ENCODE data around the gene RALGPS1.

Gene RALGPS1

DNA sequence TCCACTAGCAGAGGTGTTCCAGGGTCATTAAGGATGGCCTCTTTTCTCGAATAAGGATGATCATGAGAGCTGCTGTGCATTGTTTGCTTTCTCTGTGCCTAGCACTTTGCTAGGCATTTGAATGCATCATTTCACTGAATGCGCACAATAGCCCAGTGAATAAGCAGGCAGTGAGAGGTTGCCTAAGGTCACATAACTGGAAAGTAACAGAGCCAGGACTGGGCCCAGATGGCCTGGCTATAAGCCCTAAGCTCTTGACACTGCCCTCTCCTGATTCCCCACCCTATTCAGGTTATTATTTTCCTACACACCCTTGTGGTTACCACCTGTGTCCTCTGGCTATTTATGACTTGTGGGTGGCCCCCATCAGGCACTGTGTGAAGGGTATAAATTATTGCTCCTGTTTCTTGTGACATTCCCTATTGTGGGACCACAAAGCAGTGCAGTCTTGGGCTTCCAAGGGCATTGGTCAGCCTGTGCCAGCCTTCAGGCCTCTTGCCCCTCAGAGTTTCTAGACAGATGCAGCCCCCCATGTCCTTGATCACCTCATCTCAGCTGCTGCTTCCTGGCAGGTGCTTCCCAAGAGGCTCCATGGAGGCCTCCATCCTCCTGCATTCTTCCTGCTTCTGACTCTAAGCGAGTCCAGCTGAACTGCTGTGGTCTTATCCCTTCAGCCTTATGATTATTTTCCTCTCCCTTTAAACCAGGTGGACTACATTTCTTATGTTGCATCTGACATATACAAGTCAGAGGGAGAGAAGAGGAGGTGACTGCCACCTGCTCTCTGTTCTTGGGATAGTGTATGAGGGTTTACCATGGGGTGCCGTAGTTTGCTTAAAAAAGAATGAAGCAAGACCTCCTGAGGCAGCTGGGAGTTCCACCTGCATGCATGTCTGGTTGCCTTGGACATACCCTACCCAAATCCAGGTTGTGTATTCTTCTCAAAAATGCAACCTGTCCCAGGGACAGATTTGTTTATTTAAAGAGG is 160.3 kb downstream of the RALGPS1 start:
- H3K79me2 ChIP-seq, result no peaks in the 10 kb centered on the region
- H3K4me2 ChIP-seq (ENCODE audit: low read length), result peak overlapping the region; percentile 35
- no peaks in the 10 kb centered on the region for H3K4me1 ChIP-seq
- H3K27ac ChIP-seq, result no peak overlapping the region
- no peak overlapping the region for H3K9ac ChIP-seq
- no peak overlapping the region for H3K4me3 ChIP-seq (ENCODE audit: low read depth, low read length)
- no peaks in the 10 kb centered on the region for H3K36me3 ChIP-seq (ENCODE audit: control insufficient read depth, insufficient read depth, low read length)
- TF ChIP-seq, protein P1, sequence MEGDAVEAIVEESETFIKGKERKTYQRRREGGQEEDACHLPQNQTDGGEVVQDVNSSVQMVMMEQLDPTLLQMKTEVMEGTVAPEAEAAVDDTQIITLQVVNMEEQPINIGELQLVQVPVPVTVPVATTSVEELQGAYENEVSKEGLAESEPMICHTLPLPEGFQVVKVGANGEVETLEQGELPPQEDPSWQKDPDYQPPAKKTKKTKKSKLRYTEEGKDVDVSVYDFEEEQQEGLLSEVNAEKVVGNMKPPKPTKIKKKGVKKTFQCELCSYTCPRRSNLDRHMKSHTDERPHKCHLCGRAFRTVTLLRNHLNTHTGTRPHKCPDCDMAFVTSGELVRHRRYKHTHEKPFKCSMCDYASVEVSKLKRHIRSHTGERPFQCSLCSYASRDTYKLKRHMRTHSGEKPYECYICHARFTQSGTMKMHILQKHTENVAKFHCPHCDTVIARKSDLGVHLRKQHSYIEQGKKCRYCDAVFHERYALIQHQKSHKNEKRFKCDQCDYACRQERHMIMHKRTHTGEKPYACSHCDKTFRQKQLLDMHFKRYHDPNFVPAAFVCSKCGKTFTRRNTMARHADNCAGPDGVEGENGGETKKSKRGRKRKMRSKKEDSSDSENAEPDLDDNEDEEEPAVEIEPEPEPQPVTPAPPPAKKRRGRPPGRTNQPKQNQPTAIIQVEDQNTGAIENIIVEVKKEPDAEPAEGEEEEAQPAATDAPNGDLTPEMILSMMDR (IDR thresholded peaks at IDR 0.05), result no peak
- no peaks in the 10 kb centered on the region for H3K27me3 ChIP-seq (ENCODE audit: control insufficient read depth, insufficient read depth, low read length)
- no peak overlapping the region for H2AFZ ChIP-seq
- no peaks in the 10 kb centered on the region for H3K9me3 ChIP-seq (ENCODE audit: control insufficient read depth, low read length)

GRCh38 chr9:127075624-127076372 is 161.2 kb downstream of the RALGPS1 start:
- Histone ChIP-seq H3K4me1 (no peaks in the 10 kb centered on the region), H3K27ac (no peak overlapping the region)

DNA sequence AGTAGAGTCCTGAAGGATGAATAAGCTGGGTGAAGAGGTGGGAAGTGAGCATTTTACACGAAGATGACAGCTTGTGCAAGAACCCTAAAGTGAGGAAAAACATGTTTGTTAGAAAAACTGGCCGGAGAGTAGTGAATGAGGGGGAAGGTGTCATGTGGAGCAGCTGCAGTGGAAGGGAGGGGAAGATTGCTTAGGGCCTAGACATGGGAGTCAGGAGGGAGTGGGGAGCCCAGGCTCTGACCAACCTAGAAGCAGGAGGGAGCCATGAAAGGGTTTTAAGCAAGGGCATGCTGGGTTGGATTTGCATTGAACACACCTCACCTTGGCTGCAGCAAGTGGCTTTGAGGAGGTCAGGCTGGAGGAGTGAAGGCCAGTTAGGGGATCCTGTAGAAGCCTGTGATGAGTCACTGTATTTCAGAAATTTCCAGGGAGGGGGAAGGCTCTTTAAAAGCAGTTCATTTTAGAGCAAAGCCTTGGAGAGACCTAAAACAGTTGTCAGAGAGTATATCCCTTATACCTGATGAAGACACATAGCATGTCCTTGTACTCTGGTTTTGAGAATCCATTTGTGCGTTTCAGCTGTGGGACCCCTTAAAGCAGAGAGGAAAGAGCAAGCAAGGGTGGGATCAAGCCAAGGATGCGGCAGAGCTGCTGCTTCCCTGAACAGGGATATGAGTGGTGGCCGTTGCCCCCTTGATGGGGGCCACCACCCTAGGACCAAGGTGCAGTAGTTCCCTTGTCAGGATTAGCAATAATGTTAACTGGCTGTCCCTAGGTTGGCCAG is 162.5 kb downstream of the RALGPS1 start:
- Histone ChIP-seq H3K9me3 (ENCODE audit: control insufficient read depth, low read length) (no peaks in the 10 kb centered on the region), H3K9ac (no peak overlapping the region), H3K79me2 (no peaks in the 10 kb centered on the region), H2AFZ (no peak overlapping the region), H3K27me3 (ENCODE audit: control insufficient read depth, insufficient read depth, low read length) (no peaks in the 10 kb centered on the region), H3K4me3 (ENCODE audit: low read depth, low read length) (no peak overlapping the region), H3K4me1 (no peaks in the 10 kb centered on the region), H3K27ac (no peak overlapping the region), H3K36me3 (ENCODE audit: control insufficient read depth, insufficient read depth, low read length) (no peaks in the 10 kb centered on the region), H3K4me2 (ENCODE audit: low read length) (no peak overlapping the region)
- TF ChIP-seq, protein P1 (IDR thresholded peaks at IDR 0.05), result no peak

More at GRCh38 chr9:127075624-127076372, 161.2 kb downstream of the RALGPS1 start:
- Histone ChIP-seq H3K27me3 (ENCODE audit: control insufficient read depth, insufficient read depth, low read length) (no peaks in the 10 kb centered on the region), H3K79me2 (no peaks in the 10 kb centered on the region), H3K9ac (no peak overlapping the region), H3K4me3 (ENCODE audit: low read depth, low read length) (no peak overlapping the region), H3K9me3 (ENCODE audit: control insufficient read depth, low read length) (no peaks in the 10 kb centered on the region), H2AFZ (no peak overlapping the region), H3K4me2 (ENCODE audit: low read length) (peak overlapping the region; percentile 35), H3K36me3 (ENCODE audit: control insufficient read depth, insufficient read depth, low read length) (no peaks in the 10 kb centered on the region)
- TF ChIP-seq, protein P1 (IDR thresholded peaks at IDR 0.05), result no peak

- H3K4me1 ChIP-seq, result no peaks in the 10 kb centered on the region
- H3K4me2 ChIP-seq (ENCODE audit: low read length), result no peak overlapping the region
- H2AFZ ChIP-seq, result no peak overlapping the region
- TF ChIP-seq, protein P1 (IDR thresholded peaks at IDR 0.05), result no peak
- H3K27ac ChIP-seq, result no peak overlapping the region
- H3K79me2 ChIP-seq, result no peaks in the 10 kb centered on the region
- no peak overlapping the region for H3K9ac ChIP-seq
- no peaks in the 10 kb centered on the region for H3K36me3 ChIP-seq (ENCODE audit: control insufficient read depth, insufficient read depth, low read length)
- no peak overlapping the region for H3K4me3 ChIP-seq (ENCODE audit: low read depth, low read length)
- H3K27me3 ChIP-seq (ENCODE audit: control insufficient read depth, insufficient read depth, low read length), result no peaks in the 10 kb centered on the region
- no peaks in the 10 kb centered on the region for H3K9me3 ChIP-seq (ENCODE audit: control insufficient read depth, low read length)
These were observed 163.0 kb downstream of the RALGPS1 start for GRCh38 chr9:127077644-127077946.

Measured in parathyroid adenoma (tissue), 2 donors.